Left colon (tissue), 2 donors: ENCODE measurements around the gene LRCH1. TPM values are rescaled to one million over a fixed set of nuclear protein-coding genes. Genes with fewer than 3 reads are reported as not detected.
"Not testable (repeated sequence)": the region's sequence is repeated elsewhere in the genome, so short reads cannot be mapped to it uniquely, and the experiment has no call there.

ENCODE experiments used
- ATAC-seq: fragments of 200-7000 bp; cut with Tn5 transposase; one replicate; pipeline ENCODE4 v1.9.1; 2020; ENCODE audit warnings: mild to moderate bottlenecking, moderate library complexity
- DNase-seq, 2 donors: peaks; one replicate each; pipeline ENCODE4 v3.0.0-alpha.2; 2020
- intact Hi-C, 2 donors: fragments of 100-400 bp; cut with DNase I in 1 of 2; cut with micrococcal nuclease in 1 of 2; formaldehyde crosslinking; loops; one replicate each; pipeline versions ENCODE4 v1.11.2 to v1.14.0; 2022; cut with DNase I, micrococcal nuclease
- total RNA-seq, 2 donors: library from RNA; stranded (reverse); fragmentation: NEBNext Ultra II Directional; extraction: Animal tissue kit (Norgen Biotek cat#: 25700); gene quantifications; one replicate each; pipeline ENCODE4 v1.2.1, GENCODE V29; 2021
- donor health status: DM: no; HTN: no; CAD: no.
- donor health status: DM: yes; HTN: yes; CAD: no.

The LRCH1 gene
- total RNA-seq, 2 donors from 2014 or later: 13.9 to 17.9 TPM

DNA sequence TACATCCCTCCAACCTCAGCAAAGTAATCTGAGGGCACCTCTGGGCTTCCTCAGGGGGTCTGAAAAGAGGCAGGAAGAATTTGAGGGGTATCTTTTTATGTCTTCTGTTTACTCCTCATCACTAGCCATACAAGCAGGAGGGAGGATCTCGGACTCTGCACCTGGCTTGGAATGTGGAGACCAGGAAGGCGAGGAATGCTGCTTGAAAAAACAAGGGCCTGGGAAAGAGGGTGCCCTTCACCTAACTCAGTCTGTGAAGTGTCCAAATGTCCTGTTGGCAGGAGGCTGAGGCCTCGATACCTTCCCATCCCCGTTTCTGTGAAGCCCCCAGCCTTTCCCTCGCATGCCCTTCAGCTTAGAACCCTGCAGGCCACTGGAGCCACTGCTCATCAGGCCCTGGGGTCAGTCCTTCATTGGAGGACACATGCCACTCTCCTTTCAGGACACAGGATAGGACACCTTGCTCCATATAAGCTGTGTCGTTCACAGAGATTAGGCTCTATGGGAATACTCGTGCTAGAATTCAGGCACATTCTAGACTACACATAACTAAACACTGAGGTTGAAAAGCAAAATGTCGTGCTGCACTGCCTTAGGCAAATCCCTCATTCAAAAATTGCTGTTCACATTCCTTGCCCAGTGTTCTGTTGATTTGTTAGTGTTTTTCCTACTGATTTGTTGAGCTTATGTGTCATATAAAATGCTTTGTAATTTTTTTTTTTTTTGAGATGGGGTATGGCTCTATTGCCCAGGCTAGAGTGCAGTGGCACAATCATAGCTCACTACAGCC lies 194.3 kb downstream of the LRCH1 start:
- ATAC-seq (no peak), DNase-seq (no peak)
- intact Hi-C loops: no loop called here

- ATAC-seq (peak; percentile 55), DNase-seq (peak in 1 of 2 donors; percentile 35)
- intact Hi-C loops: no loop called here
Observed at GRCh38 chr13:46748300-46748699, 195.3 kb downstream of the LRCH1 start.

GRCh38 chr13:46749951-46750350 lies 197.0 kb downstream of the LRCH1 start:
- intact Hi-C loops: no loop called here
- ATAC-seq (peak; percentile 19), DNase-seq (no peak)

- DNase-seq: no peak
Observed at GRCh38 chr13:46751811-46752635, 199.1 kb downstream of the LRCH1 start.

GRCh38 chr13:46753137-46753536 lies 200.2 kb downstream of the LRCH1 start:
- intact Hi-C loops: no loop called here
- DNase-seq: no peak
- ATAC-seq: peak; percentile 79

More at GRCh38 chr13:46751811-46752635, 199.1 kb downstream of the LRCH1 start:
- intact Hi-C loops: no loop called here
- peak; percentile 10 for ATAC-seq

DNA sequence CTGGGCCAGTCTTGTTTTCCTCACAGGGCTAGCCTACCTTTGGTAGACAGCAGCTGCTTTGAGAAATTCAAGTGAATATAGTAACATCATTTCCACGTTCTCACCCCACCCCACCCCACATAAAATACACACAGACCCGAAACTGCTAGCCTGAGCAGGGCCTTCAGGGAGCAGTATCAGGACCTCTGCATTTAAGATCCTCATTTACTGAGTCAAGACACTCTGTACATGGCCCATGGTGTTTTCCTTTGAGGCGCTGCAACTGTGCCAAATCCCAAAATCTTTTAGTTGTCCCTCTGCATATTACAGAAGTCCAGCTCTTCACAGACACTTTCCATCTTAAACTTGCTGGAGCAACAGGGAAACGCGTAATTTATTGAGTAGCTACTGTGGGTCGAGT lies 200.9 kb downstream of the LRCH1 start:
- DNase-seq (no peak), ATAC-seq (no peak)
- intact Hi-C loops: no loop called here

GRCh38 chr13:46754812-46755211 lies 201.8 kb downstream of the LRCH1 start:
- intact Hi-C loops: no loop called here
- DNase-seq: no peak
- no peak for ATAC-seq

DNA sequence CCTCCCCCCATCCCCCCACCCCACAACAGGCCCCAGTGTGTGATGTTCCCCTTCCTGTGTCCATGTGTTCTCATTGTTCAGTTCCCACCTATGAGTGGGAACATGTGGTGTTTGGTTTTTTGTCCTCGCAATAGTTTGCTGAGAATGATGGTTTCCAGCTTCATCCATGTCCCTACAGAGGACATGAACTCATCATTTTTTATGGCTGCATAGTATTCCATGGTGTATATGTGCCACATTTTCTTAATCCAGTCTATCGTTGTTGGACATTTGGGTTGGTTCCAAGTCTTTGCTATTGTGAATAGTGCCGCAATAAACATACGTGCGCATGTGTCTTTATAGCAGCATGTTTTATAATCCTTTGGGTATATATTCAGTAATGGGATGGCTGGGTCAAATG lies 202.5 kb downstream of the LRCH1 start:
- intact Hi-C loops, DNase-seq, ATAC-seq: not testable (repeated sequence)

- DNase-seq (no peak), ATAC-seq (peak; percentile 16)
- intact Hi-C loops: no loop called here
Observed at GRCh38 chr13:46756977-46757376, 204.0 kb downstream of the LRCH1 start.

DNA sequence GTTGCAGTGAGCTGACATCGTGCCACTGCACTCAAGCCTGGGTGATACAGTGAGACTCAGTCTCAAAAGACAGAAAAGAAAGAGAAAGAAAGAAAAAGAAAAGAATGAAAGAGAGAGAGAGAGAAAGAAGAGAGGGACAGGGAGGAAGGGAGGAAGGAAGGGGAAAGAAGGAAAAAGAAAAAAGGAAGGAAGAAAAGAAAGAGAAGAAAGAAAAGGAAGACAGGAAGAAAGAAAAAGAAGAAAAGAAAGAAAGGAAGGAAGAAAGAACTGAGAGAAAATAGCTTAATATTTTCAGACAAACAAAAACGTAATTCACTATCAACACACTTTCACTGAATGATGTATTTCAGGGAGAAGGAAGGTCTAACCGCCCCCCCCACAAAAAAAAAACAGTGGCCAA lies 204.7 kb downstream of the LRCH1 start:
- intact Hi-C loops: no loop called here
- no peak for ATAC-seq
- no peak for DNase-seq

- intact Hi-C loops: no loop called here
- peak; percentile 90 for ATAC-seq
- peak in 1 of 2 donors; percentile 51 for DNase-seq
Observed at GRCh38 chr13:46759846-46760245, 206.9 kb downstream of the LRCH1 start.

DNA sequence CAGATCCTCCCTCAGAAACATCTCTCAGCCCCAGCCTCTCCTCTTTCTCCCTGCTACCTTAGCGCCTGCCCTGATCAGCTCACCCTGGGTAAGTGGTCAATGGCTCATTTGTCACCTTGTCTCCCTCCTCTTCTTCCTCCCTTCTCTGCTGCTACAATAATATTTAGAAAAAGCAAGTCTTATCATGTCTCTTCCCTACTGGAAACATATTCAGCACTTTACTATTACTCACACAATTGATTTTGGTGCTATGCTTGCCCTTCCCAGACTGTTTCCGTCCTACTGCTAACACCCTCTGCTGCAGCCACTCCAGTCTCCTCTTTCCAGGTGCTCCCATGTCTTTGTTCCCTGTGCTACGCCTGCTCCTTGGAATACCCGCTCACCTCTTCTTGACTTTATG lies 208.2 kb downstream of the LRCH1 start:
- DNase-seq (no peak), ATAC-seq (no peak)
- intact Hi-C loops: no loop called here

DNA sequence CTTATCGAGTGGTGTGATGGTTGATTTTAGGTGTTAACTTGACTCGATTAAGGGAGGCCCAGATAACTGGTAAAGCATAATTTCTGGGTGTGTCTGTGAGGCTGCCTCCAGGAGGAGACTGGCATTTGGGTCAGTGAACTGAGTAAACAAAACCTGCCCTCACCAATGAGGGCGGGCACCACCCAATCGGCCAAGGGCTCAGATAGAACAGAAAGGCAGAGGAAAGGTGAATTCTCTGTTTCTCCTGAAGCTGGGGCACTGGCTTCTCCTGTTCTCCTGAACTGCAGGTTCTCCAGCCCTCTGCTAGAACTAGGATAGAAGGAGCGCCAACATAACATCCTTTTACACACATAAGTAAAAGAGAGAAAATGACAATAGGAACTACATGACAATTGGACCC lies 208.9 kb downstream of the LRCH1 start:
- peak in 1 of 2 donors; percentile 33 for DNase-seq
- peak; percentile 48 for ATAC-seq
- intact Hi-C loops: no loop called here

- DNase-seq, intact Hi-C loops, ATAC-seq: not testable (repeated sequence)
Observed at GRCh38 chr13:46769925-46770324, 217.0 kb downstream of the LRCH1 start.

DNA sequence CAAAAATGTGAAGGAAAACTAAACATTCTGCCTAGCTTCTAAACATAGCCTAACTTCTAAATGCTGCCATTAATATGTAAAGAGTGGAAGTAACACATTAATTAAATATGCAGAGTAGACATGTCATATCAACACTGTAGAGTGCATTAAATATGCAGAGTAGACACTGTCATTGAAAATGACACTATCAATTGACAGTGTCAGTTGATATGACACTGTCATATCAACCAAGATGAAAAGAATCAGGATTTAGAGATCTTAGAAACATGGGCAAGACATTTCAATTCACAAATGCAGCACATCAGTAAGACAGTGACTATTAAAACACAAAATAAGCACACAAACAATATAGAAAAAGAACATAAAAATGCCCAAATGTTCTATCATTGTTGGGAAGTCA lies 218.7 kb downstream of the LRCH1 start:
- intact Hi-C loops: no loop called here
- DNase-seq (no peak), ATAC-seq (no peak)

DNA sequence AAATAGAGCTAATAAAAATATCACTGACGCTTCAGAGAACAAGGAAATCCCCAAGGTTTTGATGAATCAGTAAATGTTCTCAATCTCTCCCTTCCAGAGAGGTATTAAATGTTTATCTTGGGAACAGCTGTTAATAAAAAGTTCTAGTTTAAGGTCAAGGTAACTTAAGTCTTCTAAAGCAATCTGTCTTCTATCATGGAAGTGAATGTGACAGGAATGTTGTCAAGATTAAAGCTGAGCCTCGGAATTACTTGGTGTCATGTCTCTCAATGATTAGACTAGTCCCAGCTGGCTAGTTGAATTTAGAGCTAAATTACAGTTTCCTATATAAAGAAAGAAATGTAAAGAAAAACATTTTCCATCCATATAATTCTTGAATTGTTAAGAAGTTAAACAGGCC lies 220.6 kb downstream of the LRCH1 start:
- no peak for DNase-seq
- intact Hi-C loops: no loop called here
- no peak for ATAC-seq

DNA sequence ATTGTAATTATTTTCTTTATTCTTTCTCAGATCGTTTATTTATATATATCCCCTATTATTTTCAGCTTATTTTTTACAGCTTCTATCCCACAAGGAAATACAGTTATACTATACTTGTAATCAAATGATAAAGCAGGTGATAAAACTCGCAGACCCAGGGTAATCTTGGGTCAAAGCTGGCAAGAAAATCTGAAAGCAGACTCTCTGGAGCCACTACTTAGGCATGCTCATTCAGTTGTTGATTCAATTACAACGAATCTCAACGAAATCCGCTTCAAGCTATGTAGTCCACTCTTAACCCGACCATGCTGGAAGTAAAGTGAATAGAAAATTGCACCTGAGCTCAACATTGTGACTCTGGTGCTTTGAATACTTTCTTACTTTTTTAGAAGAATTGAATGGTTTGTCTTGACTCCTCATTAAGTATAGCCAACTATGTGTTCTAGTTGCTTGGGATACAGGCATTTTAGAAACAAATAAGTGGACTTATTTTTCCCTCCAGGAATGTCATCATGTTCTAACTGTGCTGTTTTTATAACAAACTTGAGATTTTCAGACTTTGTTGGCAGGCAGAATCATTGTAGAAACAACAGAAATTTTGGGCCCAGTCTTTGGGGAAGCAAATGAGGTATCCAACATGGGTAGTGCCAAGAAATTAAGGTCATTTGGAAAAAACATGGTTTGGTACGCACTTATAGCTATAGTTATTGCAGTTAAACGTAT lies 222.6 kb downstream of the LRCH1 start:
- ATAC-seq (peak; percentile 58), DNase-seq (no peak)
- intact Hi-C loops: no loop called here

DNA sequence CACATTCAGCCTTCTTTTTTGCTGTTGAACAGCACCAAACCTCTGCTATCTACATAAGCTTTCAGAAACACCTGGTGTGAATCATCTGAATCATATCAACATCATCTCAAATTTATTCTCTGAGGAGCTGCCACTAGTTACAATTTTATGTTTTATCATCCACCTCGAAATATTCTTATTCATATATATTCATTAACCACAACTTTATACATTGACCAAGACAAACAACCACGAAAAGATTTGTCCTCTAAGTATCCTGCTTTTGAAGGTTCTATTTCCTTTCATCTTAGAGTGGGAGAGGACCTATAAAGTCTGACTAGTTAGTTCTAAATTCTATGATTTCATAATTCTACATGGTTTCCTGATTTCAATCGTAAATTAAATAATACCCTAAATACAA lies 225.1 kb downstream of the LRCH1 start:
- DNase-seq (no peak), ATAC-seq (no peak)
- intact Hi-C loops: no loop called here

DNA sequence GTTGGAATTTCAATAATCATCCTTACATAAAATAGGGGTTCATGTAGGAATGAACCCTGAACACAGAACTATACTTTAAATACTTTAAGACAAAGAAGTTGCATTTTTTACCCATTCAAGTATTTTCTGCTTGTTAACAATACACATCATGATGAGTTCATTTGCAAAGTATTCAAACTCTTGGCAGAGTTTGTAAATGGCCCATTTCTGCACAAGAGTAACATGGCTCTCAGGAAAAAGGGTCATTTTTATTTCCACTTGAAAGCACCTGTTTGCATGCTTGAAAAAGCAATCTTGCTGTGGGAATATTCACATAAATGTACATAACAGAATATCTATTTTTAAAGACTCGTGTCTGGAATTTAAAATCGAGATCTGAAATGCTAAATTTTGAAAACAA lies 225.9 kb downstream of the LRCH1 start:
- intact Hi-C loops: no loop called here
- ATAC-seq: no peak
- no peak for DNase-seq
